Suprapubic skin (tissue), 3 donors: ENCODE data around the gene UBAC1.

ENCODE experiments used
- CTCF ChIP-seq, 2 donors: fragments of 200-600 bp in 1 of 2; fragments of 450-650 bp in 1 of 2; sonication (generic) in 1 of 2; IDR thresholded peaks; one replicate each; pipeline ENCODE4 v1.5.1; 2016 to 2019; ENCODE audit warnings: antibody characterized with exemption in 2 of 2, mild to moderate bottlenecking in 1 of 2, moderate library complexity in 1 of 2
- EP300 ChIP-seq: sonication (generic); formaldehyde crosslinking; IDR thresholded peaks from one replicate; pipeline ENCODE4 v1.6.1; 2017; ENCODE audit warnings: antibody characterized with exemption
- POLR2A ChIP-seq, 2 donors: fragments of 450-650 bp; IDR thresholded peaks; one replicate each; pipeline ENCODE4 v1.6.1; 2017; ENCODE audit warnings: antibody characterized with exemption in 2 of 2, mild to moderate bottlenecking in 2 of 2, moderate library complexity in 2 of 2

GRCh38 chr9:135883410-135884089, 77.6 kb downstream of the UBAC1 start:
- TF ChIP-seq POLR2A (IDR thresholded peaks at IDR 0.05): no peak
- no peak for TF ChIP-seq CTCF (IDR thresholded peaks at IDR 0.05)
- no peak for TF ChIP-seq EP300
